ENCODE measurements around the gene ANAPC4.

GRCh38 chr4:25367004-25367621 is 9.9 kb upstream of the ANAPC4 start:
- TF ChIP-seq CTCF (IDR thresholded peaks at IDR 0.05): peak in 5 of 6 experiments; percentile 29 to 75 (median 64)
- TF ChIP-seq POLR2A (IDR thresholded peaks at IDR 0.05): no peak
